ENCODE results near the gene FAM83B. TPM values are rescaled to one million over a fixed set of nuclear protein-coding genes. Genes with fewer than 3 reads are reported as not detected.
"Not testable (repeated sequence)": the region's sequence is repeated elsewhere in the genome, so short reads cannot be mapped to it uniquely, and the experiment has no call there.

FAM83B gene
- total RNA-seq, 1 donor from 2014 or later: 0.63 TPM

DNA sequence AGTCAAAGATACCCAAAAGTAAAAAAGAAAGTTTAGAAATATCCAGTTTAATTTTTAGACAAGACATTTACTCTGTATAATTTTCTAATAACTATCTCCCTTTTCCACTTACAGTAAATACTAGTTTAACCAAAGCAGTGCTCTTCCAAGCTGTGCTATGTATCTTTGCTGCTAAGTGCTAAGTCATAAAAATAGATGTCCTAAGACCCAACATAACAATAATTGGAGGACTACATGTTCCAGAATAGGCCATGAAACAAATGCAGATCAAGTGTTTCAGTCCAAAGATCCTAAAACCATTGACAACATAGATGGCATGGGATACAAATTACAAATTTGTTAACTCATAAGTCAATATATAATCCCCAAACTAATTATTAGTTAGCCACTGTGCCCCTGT lies 111.1 kb downstream of the FAM83B start:
- TF ChIP-seq, protein P1, sequence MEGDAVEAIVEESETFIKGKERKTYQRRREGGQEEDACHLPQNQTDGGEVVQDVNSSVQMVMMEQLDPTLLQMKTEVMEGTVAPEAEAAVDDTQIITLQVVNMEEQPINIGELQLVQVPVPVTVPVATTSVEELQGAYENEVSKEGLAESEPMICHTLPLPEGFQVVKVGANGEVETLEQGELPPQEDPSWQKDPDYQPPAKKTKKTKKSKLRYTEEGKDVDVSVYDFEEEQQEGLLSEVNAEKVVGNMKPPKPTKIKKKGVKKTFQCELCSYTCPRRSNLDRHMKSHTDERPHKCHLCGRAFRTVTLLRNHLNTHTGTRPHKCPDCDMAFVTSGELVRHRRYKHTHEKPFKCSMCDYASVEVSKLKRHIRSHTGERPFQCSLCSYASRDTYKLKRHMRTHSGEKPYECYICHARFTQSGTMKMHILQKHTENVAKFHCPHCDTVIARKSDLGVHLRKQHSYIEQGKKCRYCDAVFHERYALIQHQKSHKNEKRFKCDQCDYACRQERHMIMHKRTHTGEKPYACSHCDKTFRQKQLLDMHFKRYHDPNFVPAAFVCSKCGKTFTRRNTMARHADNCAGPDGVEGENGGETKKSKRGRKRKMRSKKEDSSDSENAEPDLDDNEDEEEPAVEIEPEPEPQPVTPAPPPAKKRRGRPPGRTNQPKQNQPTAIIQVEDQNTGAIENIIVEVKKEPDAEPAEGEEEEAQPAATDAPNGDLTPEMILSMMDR (IDR thresholded peaks at IDR 0.05; ENCODE audit: borderline replicate concordance): no peak
- Histone ChIP-seq H3K27ac (replicated peaks) (peak overlapping the region; percentile 46), H3K36me3 (no peaks in the 10 kb centered on the region), H3K27me3 (ENCODE audit: low read depth) (no peaks in the 10 kb centered on the region), H3K4me1 (no peaks in the 10 kb centered on the region), H3K4me3 (no peak overlapping the region), H3K9me3 (replicated peaks) (peaks cover 10% of the 10 kb centered on the region)
- intact Hi-C loops (cut with micrococcal nuclease): no loop called here
- DNase-seq: no peak

DNA sequence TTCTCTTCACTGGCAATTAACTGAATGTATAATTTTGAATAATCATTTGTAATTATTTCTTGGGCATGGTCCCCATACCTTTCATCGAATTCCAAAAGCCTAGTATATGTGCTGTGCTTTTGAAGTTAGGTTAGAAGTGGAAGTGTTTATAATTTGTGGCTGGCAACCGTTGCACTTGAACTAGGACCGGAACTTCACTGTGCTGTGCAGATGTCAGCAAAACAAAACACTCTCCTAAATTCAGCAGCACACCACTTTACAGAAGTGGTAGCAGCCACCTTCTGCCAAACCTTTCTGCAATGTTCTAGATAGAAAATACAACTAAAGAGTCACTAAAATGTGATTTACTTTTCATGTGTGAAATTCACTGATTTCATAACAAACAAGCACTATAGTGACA lies 111.9 kb downstream of the FAM83B start:
- Histone ChIP-seq H3K9me3 (replicated peaks) (peaks cover 10% of the 10 kb centered on the region), H3K4me1 (no peaks in the 10 kb centered on the region), H3K36me3 (no peaks in the 10 kb centered on the region), H3K27ac (replicated peaks) (peak overlapping the region; percentile 46), H3K4me3 (no peak overlapping the region), H3K27me3 (ENCODE audit: low read depth) (no peaks in the 10 kb centered on the region)
- intact Hi-C loops (cut with micrococcal nuclease): no loop called here
- TF ChIP-seq, protein P1 (IDR thresholded peaks at IDR 0.05; ENCODE audit: borderline replicate concordance): no peak
- DNase-seq: no peak

DNA sequence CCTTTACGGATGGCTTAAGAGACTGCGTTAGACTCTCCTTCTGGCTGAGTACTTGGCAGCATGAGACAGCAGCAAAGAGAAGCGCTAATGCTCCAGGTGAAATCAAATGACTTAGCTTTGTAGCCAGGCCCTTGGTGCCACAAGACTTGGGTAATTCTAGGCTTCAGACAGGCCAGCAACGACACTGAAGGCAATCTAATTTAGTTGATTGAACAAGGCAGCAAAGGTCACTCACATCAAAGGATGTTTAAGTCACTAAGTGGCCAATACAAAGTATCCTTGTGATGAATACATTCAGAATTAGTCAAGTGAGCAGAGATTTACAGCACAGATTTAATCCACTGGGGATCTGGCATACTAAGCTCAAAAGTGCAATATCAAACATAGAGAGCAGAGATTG lies 113.2 kb downstream of the FAM83B start:
- Histone ChIP-seq H3K4me3 (no peak overlapping the region), H3K27me3 (ENCODE audit: low read depth) (no peaks in the 10 kb centered on the region), H3K27ac (replicated peaks) (no peak overlapping the region), H3K36me3 (no peaks in the 10 kb centered on the region), H3K9me3 (replicated peaks) (peaks cover 10% of the 10 kb centered on the region), H3K4me1 (no peaks in the 10 kb centered on the region)
- intact Hi-C loops (cut with micrococcal nuclease): no loop called here
- no peak for DNase-seq
- TF ChIP-seq, protein P1 (IDR thresholded peaks at IDR 0.05; ENCODE audit: borderline replicate concordance): no peak

DNA sequence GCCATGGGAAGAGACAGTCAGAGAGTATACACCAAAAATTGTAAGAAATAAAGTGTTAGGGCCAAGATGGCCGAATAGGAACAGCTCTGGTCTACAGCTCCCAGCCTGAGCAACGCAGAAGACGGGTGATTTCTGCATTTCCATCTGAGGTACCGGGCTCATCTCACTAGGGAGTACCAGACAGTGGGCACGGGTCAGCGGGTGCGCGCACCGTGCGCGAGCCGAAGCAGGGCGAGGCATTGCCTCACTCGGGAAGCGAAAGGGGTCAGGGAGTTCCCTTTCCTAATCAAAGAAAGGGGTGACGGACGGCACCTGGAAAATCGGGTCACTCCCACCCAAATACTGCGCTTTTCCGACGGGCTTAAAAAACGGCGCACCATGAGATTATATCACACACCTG lies 114.8 kb downstream of the FAM83B start:
- H3K9me3 ChIP-seq (replicated peaks): peaks cover 10% of the 10 kb centered on the region
- H3K36me3 ChIP-seq; intact Hi-C loops (cut with micrococcal nuclease); H3K4me3 ChIP-seq; H3K27ac ChIP-seq (replicated peaks); H3K27me3 ChIP-seq (ENCODE audit: low read depth); DNase-seq; H3K4me1 ChIP-seq: not testable (repeated sequence)

DNA sequence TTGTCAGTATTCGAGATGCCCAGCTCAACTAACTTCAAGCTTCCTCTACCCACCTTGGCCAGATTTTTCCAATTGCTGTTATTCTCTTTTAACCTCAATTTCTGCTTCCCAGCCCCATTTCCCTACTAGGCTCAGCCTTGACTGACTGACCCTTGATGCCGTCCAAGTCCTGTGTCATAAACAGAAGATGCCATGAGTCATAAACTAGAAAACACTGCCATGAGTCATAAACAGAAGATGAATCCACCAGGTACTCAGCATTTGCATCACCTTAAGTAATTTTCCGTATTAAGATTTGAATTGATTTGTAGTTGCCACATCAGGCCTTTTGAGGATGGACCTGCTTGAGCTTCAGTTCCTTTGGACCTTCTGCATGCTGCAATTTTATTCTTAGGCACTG lies 123.8 kb downstream of the FAM83B start:
- peaks cover 4% of the 10 kb centered on the region for H3K4me1 ChIP-seq
- H3K4me3 ChIP-seq: no peak overlapping the region
- H3K36me3 ChIP-seq: no peaks in the 10 kb centered on the region
- no peaks in the 10 kb centered on the region for H3K9me3 ChIP-seq (replicated peaks)
- no peak for DNase-seq
- no peak overlapping the region for H3K27ac ChIP-seq (replicated peaks)
- H3K27me3 ChIP-seq (ENCODE audit: low read depth): no peaks in the 10 kb centered on the region
- TF ChIP-seq, protein P1 (IDR thresholded peaks at IDR 0.05; ENCODE audit: borderline replicate concordance): no peak
- intact Hi-C loops (cut with micrococcal nuclease): no loop called here

GRCh38 chr6:54971825-54972224 lies 125.3 kb downstream of the FAM83B start:
- TF ChIP-seq, protein P1 (IDR thresholded peaks at IDR 0.05; ENCODE audit: borderline replicate concordance): no peak
- intact Hi-C loops (cut with micrococcal nuclease): no loop called here
- H3K9me3 ChIP-seq (replicated peaks): no peaks in the 10 kb centered on the region

GRCh38 chr6:54979161-54979560 lies 132.6 kb downstream of the FAM83B start:
- H3K4me3 ChIP-seq; intact Hi-C loops (cut with micrococcal nuclease); DNase-seq; H3K36me3 ChIP-seq; H3K4me1 ChIP-seq; H3K27ac ChIP-seq (replicated peaks); H3K9me3 ChIP-seq (replicated peaks); H3K27me3 ChIP-seq (ENCODE audit: low read depth): not testable (repeated sequence)

More at GRCh38 chr6:54971825-54972224, 125.3 kb downstream of the FAM83B start:
- Histone ChIP-seq H3K4me1 (peaks cover 4% of the 10 kb centered on the region), H3K27me3 (ENCODE audit: low read depth) (no peaks in the 10 kb centered on the region), H3K27ac (replicated peaks) (no peak overlapping the region), H3K4me3 (no peak overlapping the region), H3K36me3 (no peaks in the 10 kb centered on the region)
- no peak for DNase-seq
